NCI-H2196 (cell line): ENCODE results near the gene ZBTB11.
"Not testable (repeated sequence)": the region's sequence is repeated elsewhere in the genome, so short reads cannot be mapped to it uniquely, and the experiment has no call there.

ENCODE experiments used
- DNase-seq: peaks from one replicate; lab custom pipeline; 2025; ENCODE audit not compliant: unreplicated experiment; lab: John Stamatoyannopoulos, UW

ZBTB11 gene

DNA sequence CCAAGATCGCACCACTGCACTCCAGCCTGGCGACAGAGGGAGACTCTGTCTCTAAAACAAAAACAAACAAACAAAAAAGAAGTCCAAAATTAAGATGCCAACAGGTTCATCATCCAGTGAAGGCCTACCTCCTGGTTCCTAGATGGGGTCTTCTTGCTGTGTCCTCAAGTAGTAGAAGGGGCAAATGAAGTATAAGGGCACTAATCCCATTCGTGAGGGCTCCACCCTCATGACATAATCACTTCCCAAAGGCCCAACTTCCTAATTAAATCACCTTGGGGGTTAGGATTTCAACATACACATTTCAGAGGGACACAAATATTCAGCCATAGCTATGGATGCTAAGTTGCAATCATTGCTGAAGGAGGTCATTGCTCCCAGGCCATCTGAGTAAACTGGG is 57.2 kb downstream of the ZBTB11 start:
- DNase-seq = no peak

DNA sequence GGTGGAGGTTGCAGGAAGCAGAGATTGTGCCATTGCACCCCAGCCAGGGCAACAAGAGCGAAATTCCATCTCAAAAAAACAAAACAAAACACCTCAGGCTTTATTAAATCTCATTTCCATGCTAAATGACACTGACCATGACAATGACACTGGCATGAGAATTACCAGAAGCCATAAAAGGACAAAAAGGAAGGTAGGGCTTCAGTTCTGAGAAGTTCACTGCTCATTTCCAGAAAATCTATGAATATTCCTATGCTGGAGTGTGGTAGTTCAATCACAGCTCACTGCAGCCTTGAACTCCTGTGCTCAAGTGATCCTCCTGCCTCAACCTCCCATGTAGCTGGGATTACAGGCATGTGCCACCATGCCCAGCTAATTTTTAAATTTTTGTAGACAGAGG is 58.2 kb downstream of the ZBTB11 start:
- DNase-seq = no peak

DNA sequence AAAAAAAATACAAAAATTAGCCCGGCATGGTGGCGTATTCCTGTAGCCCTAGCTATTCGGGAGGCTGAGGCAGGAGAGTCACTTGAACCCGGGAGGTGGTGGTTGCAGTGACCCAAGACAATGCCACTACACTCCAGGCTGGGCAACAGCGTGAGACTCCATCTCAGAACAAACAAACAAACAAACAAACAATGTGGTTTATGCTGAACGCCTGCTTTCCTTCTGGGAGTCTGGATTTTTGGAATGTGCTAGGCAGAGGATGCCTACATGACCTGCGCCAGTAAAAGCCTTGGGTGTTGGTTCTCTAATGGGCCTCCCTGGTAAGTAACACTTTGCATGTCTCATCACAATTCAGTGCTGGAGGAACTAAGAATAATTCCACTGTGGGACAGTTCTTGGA is 59.5 kb downstream of the ZBTB11 start:
- no peak for DNase-seq

DNA sequence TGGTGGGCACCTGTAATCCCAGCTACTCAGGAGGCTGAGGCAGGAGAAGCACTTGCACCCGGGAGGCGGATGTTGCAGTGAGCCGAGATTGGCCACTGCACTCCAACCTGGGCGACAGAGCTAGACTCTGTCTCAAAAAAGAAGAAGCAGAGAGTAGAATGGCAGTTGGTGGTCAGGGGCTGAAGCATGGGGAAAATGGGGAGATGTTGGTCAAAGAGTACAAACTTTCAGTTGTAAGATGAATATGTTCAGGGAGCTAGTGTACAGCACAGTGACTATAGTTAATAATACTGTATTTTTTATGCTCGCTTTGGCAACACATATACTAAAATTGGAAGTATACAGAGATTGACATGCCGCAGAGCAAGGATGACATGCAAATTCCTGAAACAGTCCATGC is 61.4 kb downstream of the ZBTB11 start:
- DNase-seq = no peak

DNA sequence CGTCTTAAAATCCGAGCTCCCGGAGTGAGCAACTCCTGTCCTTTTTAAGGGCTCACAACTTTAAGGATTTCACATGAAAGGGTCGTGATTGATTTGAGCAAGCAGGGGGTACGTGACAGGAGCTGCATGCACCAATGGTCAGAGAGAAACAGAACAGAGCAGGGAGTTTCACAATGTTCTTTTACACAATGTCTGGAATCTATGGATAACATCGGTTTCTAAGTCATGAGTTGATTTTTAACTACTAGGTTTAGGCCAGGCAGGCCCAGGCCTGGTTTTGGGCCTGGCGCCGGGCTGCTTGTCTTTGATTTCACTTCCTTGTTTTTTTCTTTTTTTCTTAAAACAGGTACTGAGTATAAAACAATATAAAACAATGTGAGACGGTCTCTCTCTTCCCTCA is 63.9 kb downstream of the ZBTB11 start:
- not testable (repeated sequence) for DNase-seq

DNA sequence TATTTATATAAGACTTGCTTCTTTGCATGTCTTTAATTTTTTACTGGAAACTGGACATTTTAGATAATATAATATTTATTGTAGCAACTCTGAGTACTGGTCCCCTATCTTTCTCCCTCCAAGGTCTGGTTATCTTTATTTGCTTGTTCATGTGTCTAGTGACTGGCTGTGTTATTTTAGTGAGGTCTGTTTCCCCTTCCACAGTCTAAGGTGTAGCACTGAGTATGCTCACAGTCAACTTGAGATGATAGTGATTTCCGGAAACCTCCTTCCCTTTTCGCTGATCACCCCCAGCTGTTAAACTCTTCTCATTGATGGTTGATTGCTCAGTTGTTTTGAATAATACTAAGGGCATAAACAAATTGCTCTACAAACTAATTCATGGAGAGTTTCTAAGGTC is 65.9 kb downstream of the ZBTB11 start:
- no peak for DNase-seq

DNA sequence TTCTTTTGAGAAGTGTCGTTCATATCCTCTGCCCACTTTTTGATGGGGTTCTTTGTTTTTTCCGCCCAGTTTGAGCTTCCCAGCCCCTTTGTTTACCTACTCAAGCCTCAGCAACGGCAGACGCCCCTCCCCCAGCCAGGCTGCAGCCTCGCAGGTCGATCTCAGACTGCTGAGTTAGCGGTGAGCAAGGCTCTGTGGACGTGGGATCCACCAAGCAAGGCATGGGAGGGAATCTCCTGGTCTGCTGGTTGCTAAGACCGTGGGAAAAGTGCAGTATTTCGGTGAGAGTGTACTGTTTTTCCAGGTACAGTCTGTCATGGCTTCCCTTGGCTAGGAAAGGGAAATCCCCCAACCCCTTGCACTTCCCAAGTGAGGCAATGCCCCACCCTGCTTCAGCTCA is 71.5 kb downstream of the ZBTB11 start:
- DNase-seq = not testable (repeated sequence)

DNA sequence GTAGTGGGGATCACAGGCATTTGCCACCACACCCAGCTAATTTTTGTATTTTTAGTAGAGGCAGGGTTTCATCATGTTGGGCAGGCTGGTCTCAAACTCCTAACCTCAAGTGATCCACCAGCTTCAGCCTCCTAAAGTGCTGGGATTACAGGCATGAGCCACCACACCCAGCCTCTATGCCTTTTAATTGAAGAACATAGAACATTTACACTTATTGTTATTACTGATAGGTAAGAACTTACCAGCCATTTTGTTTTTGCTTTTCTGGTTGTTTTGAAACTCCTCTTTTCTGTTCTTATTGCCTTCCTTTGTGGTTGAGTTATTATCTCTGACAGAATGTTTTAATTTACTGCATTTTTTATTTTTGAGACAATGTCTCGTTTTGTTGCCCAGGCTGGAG is 73.7 kb downstream of the ZBTB11 start:
- no peak for DNase-seq

DNA sequence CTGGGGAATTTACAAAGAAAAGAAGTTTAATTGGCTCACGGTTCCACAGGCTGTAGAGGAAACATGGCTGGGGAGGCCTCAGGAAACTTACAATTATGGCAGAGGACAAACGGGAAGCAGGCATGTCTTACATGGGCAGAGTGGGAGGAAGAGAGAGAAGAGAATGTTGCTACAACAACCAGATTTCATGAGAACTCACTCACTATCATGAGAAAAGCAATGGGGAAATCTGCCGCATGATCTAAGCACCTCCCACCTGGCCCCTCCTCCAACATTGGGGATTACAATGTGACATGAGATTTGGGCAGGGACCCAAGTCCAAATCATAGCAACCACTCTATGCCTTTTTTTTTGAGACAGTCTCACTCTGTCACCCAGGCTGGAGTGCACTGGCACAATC is 74.2 kb downstream of the ZBTB11 start:
- no peak for DNase-seq
